Measurements from ENCODE around the gene CHD1.

- TF ChIP-seq CTCF (IDR thresholded peaks at IDR 0.05 in 4 of 5, conservative IDR thresholded peaks at IDR 0.05 in 1 of 5) = peak in 1 of 5 experiments; percentile 14
- no peak for TF ChIP-seq POLR2A (IDR thresholded peaks at IDR 0.05)
Observed at GRCh38 chr5:98927989-98928872, 576 bp downstream of the CHD1 start.
